RCC 7860 (cell line): ENCODE results near the gene HS3ST6.
"Not testable (repeated sequence)": the region's sequence is repeated elsewhere in the genome, so short reads cannot be mapped to it uniquely, and the experiment has no call there.

Experiments
- DNase-seq: peaks from one replicate; pipeline ENCODE4 v3.0.0-alpha.2; 2015; ENCODE audit warnings: low spot score
- FAIRE-seq: peaks from 2 replicates; lab custom pipeline; 2012; peaks lifted over from hg19 to GRCh38; lab: Jason Lieb, UNC

The HS3ST6 gene

GRCh38 chr16:1947369-1947670 is 29.1 kb upstream of the HS3ST6 start:
- no peak for FAIRE-seq
- no peak for DNase-seq

GRCh38 chr16:1946495-1947368 is 28.5 kb upstream of the HS3ST6 start:
- FAIRE-seq (no peak), DNase-seq (no peak)

DNA sequence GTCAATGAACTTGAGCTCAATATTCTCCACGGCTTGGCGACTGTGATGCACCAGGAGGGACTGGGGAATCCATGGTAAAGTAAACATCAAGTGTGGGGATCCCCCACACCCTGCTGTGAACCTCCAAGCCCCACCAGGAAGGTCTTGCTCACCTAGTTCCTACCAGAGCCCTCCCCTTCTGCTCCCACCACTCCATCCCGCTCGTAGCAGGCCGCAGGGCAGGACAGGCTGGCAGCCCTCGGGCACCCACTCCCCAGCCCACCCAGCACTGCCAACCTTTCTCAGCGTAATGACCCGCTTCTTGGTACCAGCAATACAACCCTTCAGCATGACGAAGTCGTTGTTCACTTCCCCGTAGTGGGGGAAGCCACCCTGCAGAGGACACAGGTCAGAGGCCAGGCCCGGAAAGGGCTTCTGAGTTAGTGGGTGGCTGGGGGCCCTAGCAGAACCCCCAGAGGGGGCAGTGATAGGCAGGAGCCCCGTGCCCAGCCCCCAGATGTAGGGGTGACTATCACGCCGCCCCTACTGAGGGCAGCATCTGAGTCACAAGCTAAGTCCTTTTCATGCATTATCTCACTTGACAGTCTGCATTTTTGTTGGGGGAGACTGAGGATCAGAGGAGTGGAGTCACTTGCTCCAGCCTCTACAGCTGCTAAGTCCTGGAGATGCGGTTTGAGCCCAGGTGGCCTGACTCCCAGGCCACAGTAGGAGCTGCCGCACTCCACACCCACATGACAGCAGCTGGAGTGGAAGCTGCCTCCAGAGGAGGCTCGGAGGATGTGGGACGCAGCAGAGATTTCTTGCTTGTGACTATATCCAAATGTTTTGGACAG is 27.6 kb upstream of the HS3ST6 start:
- FAIRE-seq (no peak), DNase-seq (no peak)

GRCh38 chr16:1944612-1945199 is 26.5 kb upstream of the HS3ST6 start:
- FAIRE-seq (no peak), DNase-seq (no peak)

GRCh38 chr16:1942810-1943726 is 24.9 kb upstream of the HS3ST6 start, which contains the start of gene MSRB1:
MSRB1 (minus strand) TSS chr16:1943199; CDS start chr16:1943156, 43 bp downstream.
- DNase-seq (peak; percentile 93), FAIRE-seq (peak; percentile 87)

GRCh38 chr16:1942047-1942809 is 24.0 kb upstream of the HS3ST6 start:
- FAIRE-seq (no peak), DNase-seq (no peak)

DNA sequence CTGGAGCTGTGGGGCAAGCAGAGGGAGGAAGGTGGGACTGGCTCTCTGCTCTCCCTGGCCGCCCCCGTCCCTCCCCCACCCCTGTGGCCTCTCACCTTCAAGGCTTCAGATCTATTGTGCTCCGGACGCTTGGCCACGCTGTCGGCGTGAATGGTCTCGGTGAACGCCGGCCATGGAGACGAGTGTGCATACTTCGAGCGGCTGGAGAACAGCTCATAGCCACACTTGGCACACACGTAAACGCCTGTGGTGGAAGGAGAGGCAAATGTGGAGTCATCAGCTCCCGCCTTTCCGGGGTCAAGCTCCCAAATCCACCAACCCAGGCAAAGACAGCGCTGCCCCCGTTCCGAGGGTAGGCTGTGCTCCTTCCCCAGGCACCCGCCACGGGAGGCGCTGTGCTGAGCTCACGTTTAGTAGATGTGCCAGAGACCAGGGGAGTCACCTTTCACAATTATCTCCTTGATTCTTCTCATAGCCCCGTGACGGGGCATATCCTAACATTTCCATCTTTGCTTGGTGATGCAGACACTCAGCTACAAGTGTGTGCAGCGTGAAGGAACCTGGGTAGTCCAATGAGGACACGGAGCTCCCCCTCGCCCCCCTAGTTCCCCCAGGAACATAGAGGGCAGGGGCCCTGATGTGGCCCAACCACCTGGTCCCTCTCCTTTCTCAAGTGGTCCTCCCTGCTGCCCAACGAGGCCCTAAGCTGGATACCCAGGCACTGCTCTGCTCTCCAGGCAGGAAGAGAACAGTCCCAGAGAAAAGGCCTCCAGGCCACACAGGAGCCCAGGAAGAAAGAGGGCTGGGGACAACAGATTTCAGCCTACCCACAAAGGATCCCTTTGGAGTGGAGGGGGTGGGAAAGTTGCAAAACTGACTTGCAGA is 23.2 kb upstream of the HS3ST6 start:
- DNase-seq: peak; percentile 82
- FAIRE-seq: peak; percentile 31

GRCh38 chr16:1940273-1941161 is 22.3 kb upstream of the HS3ST6 start:
- FAIRE-seq: no peak
- DNase-seq: no peak

DNA sequence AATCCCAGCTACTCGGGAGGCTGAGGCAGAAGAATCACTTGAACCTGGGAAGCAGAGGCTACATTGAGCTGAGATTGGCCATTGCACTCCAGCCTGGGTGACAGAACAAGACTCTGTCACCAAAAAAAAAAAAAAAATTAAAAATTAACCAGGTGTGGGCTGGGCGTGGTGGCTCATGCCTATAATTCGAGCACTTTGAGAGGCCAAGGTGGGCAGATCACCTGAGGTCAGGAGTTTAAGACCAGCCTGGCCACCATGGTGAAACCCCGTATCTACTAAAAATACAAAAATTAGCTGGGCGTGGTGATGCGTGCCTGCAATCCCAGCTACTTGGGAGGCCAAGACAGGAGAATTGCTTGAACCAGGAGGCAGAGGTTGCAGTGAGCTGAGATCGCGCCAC is 21.6 kb upstream of the HS3ST6 start:
- FAIRE-seq, DNase-seq: not testable (repeated sequence)

- FAIRE-seq: no peak
These were observed 20.7 kb upstream of the HS3ST6 start for GRCh38 chr16:1938910-1939309.

DNA sequence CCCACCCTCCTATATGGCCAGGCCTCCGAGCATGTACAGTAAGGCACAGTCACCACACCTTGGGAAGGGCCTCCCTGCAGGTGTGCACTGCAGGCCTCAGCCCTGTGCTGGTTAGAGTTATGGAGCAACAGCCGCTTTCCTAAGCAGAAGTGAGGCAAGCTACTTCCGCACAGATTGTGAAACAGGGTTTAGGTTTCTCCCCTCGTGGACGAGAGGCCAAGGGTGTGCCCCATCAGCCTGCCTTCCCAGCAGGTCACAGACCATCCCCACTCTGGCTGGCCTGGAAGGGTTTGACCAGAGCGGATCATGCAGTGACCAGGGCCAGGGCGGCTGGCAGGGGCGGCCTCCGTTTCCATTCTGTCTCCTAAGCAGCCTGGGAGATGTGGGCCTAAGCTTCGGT is 20.1 kb upstream of the HS3ST6 start:
- FAIRE-seq (no peak), DNase-seq (no peak)

More at GRCh38 chr16:1938910-1939309, 20.7 kb upstream of the HS3ST6 start:
- DNase-seq: no peak

GRCh38 chr16:1936945-1937479 is 18.8 kb upstream of the HS3ST6 start:
- FAIRE-seq (no peak), DNase-seq (no peak)

DNA sequence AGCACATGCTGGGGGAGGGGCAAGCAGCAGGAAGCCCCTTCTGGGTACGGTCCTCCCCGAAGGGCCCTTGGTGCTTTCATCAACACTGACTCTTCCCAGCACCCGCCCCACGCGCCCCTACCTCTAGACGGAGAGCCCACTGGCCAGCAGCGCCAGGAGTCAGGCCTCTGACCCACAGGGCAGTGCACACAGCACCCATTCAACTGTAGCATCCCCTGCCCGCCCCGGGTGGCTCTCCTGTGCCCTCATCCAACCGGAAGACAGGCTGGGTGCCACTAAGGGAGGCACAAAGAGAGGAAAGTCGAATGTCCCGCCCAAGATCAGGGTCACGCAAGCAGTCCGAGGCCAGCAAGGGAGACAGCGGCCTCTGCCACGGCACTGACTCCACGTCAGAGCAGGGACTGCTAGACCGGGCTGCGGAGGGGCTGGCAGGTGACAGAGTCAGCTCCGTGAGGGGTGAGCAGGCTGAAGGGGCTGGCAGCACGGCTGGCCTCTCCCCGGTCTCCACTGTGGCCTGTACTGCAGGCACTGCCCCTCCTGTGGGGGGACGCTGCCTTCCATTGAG is 15.0 kb upstream of the HS3ST6 start:
- DNase-seq (no peak), FAIRE-seq (no peak)

DNA sequence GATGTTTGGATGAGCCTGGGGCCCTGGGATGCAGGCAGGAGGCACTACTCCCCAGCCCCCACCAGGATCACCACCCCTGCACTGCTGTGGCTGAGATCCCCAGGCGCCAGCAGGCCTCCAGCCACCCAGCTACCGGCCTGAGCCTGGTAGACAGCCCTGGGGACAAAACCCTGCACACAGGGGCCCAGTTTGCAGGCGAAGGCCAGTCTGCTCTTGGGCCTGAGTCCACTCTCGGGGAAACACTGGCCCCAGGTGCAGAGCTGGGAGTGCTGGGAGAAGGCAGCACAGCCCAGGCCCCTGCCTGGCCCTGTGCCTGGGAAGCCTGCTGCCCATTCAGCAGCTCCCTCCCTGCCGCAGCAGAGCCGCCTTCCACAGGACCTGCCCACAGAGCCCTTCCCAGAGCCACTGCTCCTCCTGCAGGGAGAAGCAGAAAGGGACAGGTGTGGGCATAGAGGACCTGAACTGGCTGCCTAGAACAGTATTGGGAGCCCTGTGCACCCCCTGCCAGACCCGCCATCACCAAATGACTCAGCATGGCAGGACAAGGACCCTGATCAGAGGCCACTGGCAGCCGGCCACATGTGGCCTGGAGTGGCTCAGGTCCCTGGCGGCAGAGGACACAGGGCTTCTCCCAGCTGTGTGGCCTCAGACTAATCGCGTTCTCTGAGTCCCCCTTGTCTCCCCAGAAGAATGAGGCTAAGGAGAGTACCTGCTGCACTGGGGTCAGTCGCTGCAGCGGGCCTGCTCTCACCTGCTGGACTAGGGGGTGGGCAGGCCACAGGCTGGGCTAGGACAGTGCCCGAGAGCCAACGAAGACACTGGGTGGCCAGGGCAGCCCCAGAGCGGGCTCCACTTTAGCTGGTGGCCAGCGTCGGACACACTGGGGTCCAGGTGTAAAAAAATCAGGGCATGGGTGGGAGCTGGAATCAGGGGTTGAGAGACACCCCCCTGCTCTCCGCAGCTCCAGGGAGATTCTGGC is 14.1 kb upstream of the HS3ST6 start:
- FAIRE-seq (no peak), DNase-seq (no peak)

- no peak for DNase-seq
- FAIRE-seq: no peak
These were observed 12.1 kb upstream of the HS3ST6 start for GRCh38 chr16:1930338-1930720.
